ENCODE data around the gene TIGD3. TPM values are rescaled to one million over a fixed set of nuclear protein-coding genes. Genes with fewer than 3 reads are reported as not detected.

TIGD3 gene, protein sequence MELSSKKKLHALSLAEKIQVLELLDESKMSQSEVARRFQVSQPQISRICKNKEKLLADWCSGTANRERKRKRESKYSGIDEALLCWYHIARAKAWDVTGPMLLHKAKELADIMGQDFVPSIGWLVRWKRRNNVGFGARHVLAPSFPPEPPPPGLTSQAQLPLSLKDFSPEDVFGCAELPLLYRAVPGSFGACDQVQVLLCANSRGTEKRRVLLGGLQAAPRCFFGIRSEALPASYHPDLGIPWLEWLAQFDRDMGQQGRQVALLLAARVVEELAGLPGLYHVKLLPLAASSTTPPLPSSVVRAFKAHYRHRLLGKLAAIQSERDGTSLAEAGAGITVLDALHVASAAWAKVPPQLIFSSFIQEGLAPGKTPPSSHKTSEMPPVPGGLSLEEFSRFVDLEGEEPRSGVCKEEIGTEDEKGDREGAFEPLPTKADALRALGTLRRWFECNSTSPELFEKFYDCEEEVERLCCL
- 0.88 TPM in 1 of 2 replicates, not detected in the other for total RNA-seq

DNA sequence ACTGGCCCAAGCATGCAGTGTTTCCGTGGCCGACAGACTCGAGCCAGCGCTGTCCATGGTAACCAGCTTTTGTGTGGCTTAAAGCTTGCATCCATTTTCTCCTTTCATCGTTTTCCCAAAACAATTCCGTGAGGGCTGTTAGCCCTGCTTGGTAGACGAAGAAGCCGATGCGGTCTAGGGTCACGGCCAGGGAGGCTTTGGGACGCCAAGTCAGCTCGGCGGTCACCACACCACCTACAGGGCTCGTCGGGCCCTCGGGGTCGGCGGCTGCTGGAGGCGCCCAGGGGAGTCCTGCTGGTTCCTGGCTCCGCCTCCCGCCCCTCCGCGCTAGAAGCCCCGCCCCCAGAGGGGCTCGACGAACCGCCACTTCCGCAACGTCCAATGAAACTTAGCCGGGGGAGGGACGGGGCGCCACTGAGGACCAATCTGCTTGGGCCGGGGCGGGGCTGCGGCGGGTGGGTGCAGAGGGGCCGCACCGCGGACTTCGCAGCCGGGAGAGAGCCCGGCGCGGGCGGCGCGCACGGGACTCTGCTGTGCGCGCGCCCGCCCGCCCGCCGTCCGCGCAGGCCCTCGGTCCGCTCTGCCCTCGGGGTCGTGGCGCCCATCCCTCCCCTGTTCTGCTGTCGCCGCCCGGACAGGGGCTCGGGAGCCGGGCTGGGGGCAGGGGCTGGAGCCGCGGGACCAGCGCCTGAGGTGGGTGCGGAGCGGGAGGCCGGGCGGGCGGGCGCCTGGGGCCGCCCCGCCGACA is at the start of gene TIGD3:
Gene TIGD3, plus strand, starts transcription at position 487 of the 748 bp plus-strand sequence. CDS start 1,058 bp downstream, outside the sequence.

DNA sequence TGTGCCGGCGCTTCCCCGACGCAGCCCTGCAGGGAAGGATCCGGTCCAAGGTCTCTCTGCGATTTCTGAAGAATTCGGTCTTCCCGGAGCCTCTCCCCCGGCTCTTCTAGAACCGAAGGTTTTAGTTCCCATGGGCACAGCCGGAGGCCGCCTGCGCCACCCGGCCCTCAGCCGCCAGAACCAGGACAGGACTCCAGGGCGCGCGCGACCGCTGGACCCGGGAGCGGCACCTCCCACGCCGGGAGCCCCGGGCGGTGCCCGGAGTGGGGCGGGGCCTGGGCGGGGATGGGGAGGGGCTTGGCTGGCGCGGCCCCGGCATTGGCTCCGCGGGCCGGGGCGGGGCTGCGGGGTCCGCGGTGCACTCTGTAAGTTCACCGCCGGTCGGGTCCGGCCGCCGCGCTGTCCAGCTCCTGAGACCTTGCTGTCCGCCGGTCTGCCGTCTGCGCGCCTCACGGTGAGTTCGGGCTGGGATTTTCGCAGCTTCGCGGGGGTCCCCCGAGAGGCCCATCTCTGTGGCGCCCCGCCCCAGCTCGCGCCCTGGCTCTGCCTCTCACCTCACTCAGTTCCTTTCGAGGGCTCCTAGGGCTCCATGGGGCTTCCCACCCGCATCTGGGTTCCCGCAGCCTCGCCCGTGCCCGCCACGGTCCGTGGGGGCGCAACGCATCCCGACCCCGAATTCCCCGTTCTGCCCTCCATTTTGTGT is 39.9 kb upstream of the TIGD3 start, which contains the start of gene CDC42EP2:
Gene CDC42EP2, plus strand, starts transcription at position 366 of the 703 bp plus-strand sequence. CDS start 6,033 bp downstream, outside the sequence.

DNA sequence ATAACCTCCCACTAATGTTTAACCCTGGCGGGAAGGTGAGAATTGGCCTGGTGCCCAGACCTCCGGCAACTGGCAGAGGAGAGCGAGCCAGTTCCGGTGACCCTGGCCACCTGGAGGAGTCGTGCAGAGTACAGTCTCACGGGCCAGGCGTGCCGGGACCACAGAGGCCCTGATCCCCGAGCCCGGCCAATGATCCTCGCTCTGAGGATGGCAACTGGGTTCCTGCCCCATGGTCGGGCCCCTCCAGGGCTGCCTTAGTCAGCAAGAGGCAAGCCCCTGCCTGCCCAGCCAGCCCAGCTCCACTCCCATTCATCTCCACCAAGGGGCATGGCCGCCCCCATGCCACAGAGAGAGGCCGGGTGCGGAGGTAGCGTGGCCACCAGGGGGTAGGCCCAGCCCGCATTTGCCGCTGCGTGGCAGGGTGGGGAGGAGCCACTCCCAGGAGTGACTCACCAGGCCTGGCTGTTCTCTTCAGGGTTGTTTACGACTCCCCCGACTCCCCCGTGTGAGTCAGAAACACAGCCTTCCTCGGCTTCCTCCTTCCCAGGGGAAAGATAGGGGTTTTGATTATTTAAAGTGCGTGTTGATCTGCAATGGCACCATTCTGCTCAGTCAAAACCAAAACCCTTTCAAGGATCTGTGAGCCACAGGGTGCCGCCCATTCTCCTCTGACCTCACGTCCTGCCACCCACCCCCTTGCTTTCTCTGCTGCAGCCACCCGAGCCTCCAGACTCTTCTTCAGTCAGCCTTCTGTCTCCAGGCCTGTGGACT is 27.7 kb downstream of the TIGD3 start, which contains the start of gene SLC25A45:
Gene SLC25A45, minus strand, starts transcription at position 614 of the 771 bp plus-strand sequence. CDS start 695 bp downstream, outside the sequence.

DNA sequence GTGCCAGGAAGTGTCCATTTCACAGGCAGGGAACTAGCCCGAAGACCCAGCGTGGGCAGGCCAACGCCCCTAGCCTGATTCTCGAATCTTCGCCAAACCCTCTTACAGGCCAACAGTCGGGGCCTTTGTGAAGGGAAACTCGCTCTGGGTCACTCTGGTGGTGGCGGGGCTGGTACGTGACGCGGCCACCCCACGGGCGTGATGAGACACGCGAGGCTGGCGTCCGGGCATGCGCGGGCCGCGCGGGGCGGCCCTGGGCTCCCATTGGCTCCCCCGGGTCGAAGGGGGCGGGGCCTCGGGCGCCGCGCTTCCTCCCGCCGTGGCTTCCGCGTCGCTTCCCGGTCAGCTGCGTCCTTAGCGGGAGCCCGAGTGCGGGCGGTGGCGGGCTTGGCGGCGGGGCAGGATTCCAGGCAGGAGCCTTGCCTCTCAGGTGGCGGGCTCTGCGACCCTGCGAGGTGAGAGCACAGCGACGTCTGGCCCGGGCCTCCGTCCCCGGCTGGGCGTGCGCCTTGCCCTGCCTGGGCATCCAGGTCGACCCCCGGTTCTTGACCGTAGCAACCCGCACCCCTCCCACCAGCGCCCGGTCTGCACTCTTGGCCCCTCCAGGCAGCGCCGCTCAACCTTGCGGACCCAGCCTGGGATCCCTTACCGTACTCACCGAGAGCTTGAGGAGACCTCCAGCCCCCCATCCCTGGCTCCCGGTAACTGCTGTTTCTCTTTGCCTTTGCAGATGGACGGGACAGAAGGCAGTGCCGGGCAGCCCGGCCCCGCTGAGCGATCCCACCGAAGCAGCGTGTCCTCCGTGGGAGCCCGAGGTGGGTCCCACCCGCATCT is 32.0 kb downstream of the TIGD3 start, which contains the start of gene FRMD8:
Gene FRMD8, plus strand, starts transcription at position 331 of the 834 bp plus-strand sequence. Its CDS starts 400 bp downstream, at position 731.

Other genes starting within 250 kb of the TIGD3 start
- gene TM7SF2, start 242.9 kb upstream of the TIGD3 start, total RNA-seq, result 16.8 and 32.3 TPM in 2 replicates
- 22.7 and 23.7 TPM in 2 replicates for gene ZNHIT2, start 237.1 kb upstream of the TIGD3 start, total RNA-seq
- gene FAU, start 232.6 kb upstream of the TIGD3 start, total RNA-seq, result 511 and 807 TPM in 2 replicates
- gene MRPL49, start 232.4 kb upstream of the TIGD3 start, total RNA-seq, result 55.3 and 71.5 TPM in 2 replicates
- gene SYVN1, start 220.2 kb upstream of the TIGD3 start, total RNA-seq, result 20.6 and 34.6 TPM in 2 replicates
- not detected in 2 replicates for gene SPDYC, start 184.5 kb upstream of the TIGD3 start, total RNA-seq
- gene CAPN1, start 172.8 kb upstream of the TIGD3 start, total RNA-seq, result 168 and 220 TPM in 2 replicates
- gene POLA2, start 92.8 kb upstream of the TIGD3 start, total RNA-seq, result 11.7 and 18.0 TPM in 2 replicates
- gene CDC42EP2, start 39.9 kb upstream of the TIGD3 start, total RNA-seq, result 20.4 and 29.7 TPM in 2 replicates
- gene DPF2, start 20.9 kb upstream of the TIGD3 start, total RNA-seq, result 38.0 and 62.0 TPM in 2 replicates
- gene SLC25A45, start 27.9 kb downstream of the TIGD3 start, total RNA-seq, result 0.65 and 1.4 TPM in 2 replicates
- 22.4 and 39.4 TPM in 2 replicates for gene FRMD8, start 31.9 kb downstream of the TIGD3 start, total RNA-seq
- gene NEAT1, start 68.0 kb downstream of the TIGD3 start, total RNA-seq, result 5.8 and 26.1 TPM in 2 replicates
- 573 and 3,528 TPM in 2 replicates for gene MALAT1, start 144.3 kb downstream of the TIGD3 start, total RNA-seq
- 95.7 and 136 TPM in 2 replicates for gene SCYL1, start 170.3 kb downstream of the TIGD3 start, total RNA-seq
- gene LTBP3, start 203.6 kb downstream of the TIGD3 start, total RNA-seq, result 104 and 180 TPM in 2 replicates
- 55.3 and 100 TPM in 2 replicates for gene ZNRD2, start 215.7 kb downstream of the TIGD3 start, total RNA-seq
- 31.1 and 32.2 TPM in 2 replicates for gene FAM89B, start 217.8 kb downstream of the TIGD3 start, total RNA-seq
- 11.1 and 59.0 TPM in 2 replicates for gene EHBP1L1, start 221.3 kb downstream of the TIGD3 start, total RNA-seq
- gene KCNK7, start 241.0 kb downstream of the TIGD3 start, total RNA-seq, result 0.16 TPM in 1 of 2 replicates, not detected in the other